ENCODE data around the gene CYLD. TPM values are rescaled to one million over a fixed set of nuclear protein-coding genes. Genes with fewer than 3 reads are reported as not detected.
A peak's percentile ranks its signal among the peaks of the same experiment; 100 is the strongest.

Gene CYLD
- total RNA-seq, 1 donor from 2014 or later, result 10.3 TPM

GRCh38 chr16:50774960-50775359, 33.1 kb downstream of the CYLD start:
- H3K4me3 ChIP-seq (ENCODE audit: low read depth, low read length), result no peak overlapping the region
- no peak for DNase-seq (ENCODE audit: low read depth)
- TF ChIP-seq CTCF (conservative IDR thresholded peaks at IDR 0.05; ENCODE audit: low read depth, low read length), result no peak

GRCh38 chr16:50776037-50776436, 34.2 kb downstream of the CYLD start:
- DNase-seq (ENCODE audit: low read depth), result no peak

GRCh38 chr16:50778284-50779163, 36.6 kb downstream of the CYLD start:
- TF ChIP-seq CTCF (conservative IDR thresholded peaks at IDR 0.05; ENCODE audit: low read depth, low read length), result no peak
- H3K4me3 ChIP-seq (ENCODE audit: low read depth, low read length), result no peak overlapping the region
- DNase-seq (ENCODE audit: low read depth), result no peak

More at GRCh38 chr16:50776037-50776436, 34.2 kb downstream of the CYLD start:
- TF ChIP-seq CTCF (conservative IDR thresholded peaks at IDR 0.05; ENCODE audit: low read depth, low read length), result no peak
- H3K4me3 ChIP-seq (ENCODE audit: low read depth, low read length), result no peak overlapping the region

GRCh38 chr16:50781043-50781442, 39.2 kb downstream of the CYLD start:
- H3K4me3 ChIP-seq (ENCODE audit: low read depth, low read length), result no peak overlapping the region
- DNase-seq (ENCODE audit: low read depth), result no peak
- peak; percentile 27 for TF ChIP-seq CTCF (conservative IDR thresholded peaks at IDR 0.05; ENCODE audit: low read depth, low read length)

- no peak for TF ChIP-seq CTCF (conservative IDR thresholded peaks at IDR 0.05; ENCODE audit: low read depth, low read length)
- no peak overlapping the region for H3K4me3 ChIP-seq (ENCODE audit: low read depth, low read length)
- no peak for DNase-seq (ENCODE audit: low read depth)
Measured at GRCh38 chr16:50781518-50781917, 39.6 kb downstream of the CYLD start.

GRCh38 chr16:50789757-50790156, 47.9 kb downstream of the CYLD start:
- DNase-seq (ENCODE audit: low read depth), result no peak
- no peak for TF ChIP-seq CTCF (conservative IDR thresholded peaks at IDR 0.05; ENCODE audit: low read depth, low read length)
- no peak overlapping the region for H3K4me3 ChIP-seq (ENCODE audit: low read depth, low read length)

GRCh38 chr16:50791522-50791921, 49.6 kb downstream of the CYLD start:
- H3K4me3 ChIP-seq (ENCODE audit: low read depth, low read length), result no peak overlapping the region
- no peak for DNase-seq (ENCODE audit: low read depth)
- TF ChIP-seq CTCF (conservative IDR thresholded peaks at IDR 0.05; ENCODE audit: low read depth, low read length), result no peak

Measured in epithelial cell of proximal tubule (primary cell).